Progenitor cell of endocrine pancreas (in vitro differentiated cells): ENCODE results near the gene ZNRF4. TPM values are rescaled to one million over a fixed set of nuclear protein-coding genes. Genes with fewer than 3 reads are reported as not detected.

Experiments
- DNase-seq: peaks from one replicate; pipeline ENCODE4 v3.0.0; 2021; ENCODE audit warnings: low spot score; ENCODE audit not compliant: unreplicated experiment
- H3K27ac Mint-ChIP-seq: 2 replicates; pipeline ENCODE4 v1.8.0; 2021; ENCODE audit warnings: mild to moderate bottlenecking, moderate library complexity, mixed read lengths
- H3K27me3 Mint-ChIP-seq: 2 replicates; pipeline ENCODE4 v1.8.0; 2021; ENCODE audit warnings: mixed read lengths
- H3K36me3 Mint-ChIP-seq: 2 replicates; pipeline ENCODE4 v1.8.0; 2022; ENCODE audit warnings: mixed read lengths; ENCODE audit not compliant: insufficient read depth
- H3K4me1 Mint-ChIP-seq: 2 replicates; pipeline ENCODE4 v1.8.0; 2021; ENCODE audit warnings: low read depth, mixed read lengths
- H3K4me3 Mint-ChIP-seq: 2 replicates; pipeline ENCODE4 v1.8.0; 2021; ENCODE audit warnings: low read depth, mild to moderate bottlenecking, moderate library complexity, mixed read lengths
- H3K9me3 Mint-ChIP-seq: 2 replicates; pipeline ENCODE4 v1.8.0; 2021; ENCODE audit warnings: low read depth, mixed read lengths
- CTCF ChIP-seq: fragments of 200-600 bp; sonication (generic); IDR thresholded peaks from one replicate; pipeline ENCODE4 v1.5.0; 2021; ENCODE audit warnings: antibody characterized with exemption, mild to moderate bottlenecking; ENCODE audit not compliant: unreplicated experiment
- total RNA-seq: library from RNA; stranded (reverse); gene quantifications from 2 replicates; pipeline ENCODE4 v1.2.1, GENCODE V29; 2021

ZNRF4 gene
- total RNA-seq, 1 donor from 2014 or later = not detected

- Mint-ChIP-seq H3K4me3 (no peak overlapping the region), H3K36me3 (peaks cover 1% of the 10 kb centered on the region), H3K27ac (no peak overlapping the region), H3K9me3 (peaks cover 4% of the 10 kb centered on the region), H3K4me1 (peaks cover 12% of the 10 kb centered on the region), H3K27me3 (peaks cover 22% of the 10 kb centered on the region)
- TF ChIP-seq CTCF = no peak
- DNase-seq = no peak
Measured at GRCh38 chr19:5430237-5430636, 25.0 kb upstream of the ZNRF4 start.

DNA sequence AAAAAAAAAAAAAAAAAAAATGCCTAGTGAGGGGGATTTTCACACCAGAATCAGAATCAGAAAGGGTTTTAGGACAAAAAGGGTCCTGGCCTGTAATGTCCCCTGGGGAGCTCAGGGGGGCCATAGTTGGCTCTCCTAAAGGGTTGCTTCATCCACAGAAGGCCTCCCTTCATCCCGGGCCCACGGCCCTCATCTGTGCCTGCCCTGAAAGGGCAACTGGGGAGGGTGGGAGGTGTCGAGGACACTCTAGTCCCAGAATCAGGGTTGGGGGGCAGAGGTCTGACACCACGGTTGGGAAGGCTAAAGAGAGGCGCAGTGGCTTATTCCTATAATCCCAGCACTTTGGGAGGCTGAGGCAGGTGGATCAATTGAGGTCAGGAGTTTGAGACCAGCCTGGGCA, 22.5 kb upstream of the ZNRF4 start:
- no peak for DNase-seq

GRCh38 chr19:5434351-5434917, 20.8 kb upstream of the ZNRF4 start:
- H3K36me3 Mint-ChIP-seq = peaks cover 1% of the 10 kb centered on the region
- H3K27ac Mint-ChIP-seq = no peak overlapping the region
- peaks cover 4% of the 10 kb centered on the region for H3K9me3 Mint-ChIP-seq
- no peak for TF ChIP-seq CTCF
- peaks cover 29% of the 10 kb centered on the region for H3K27me3 Mint-ChIP-seq
- H3K4me3 Mint-ChIP-seq = peak overlapping the region; percentile 41
- H3K4me1 Mint-ChIP-seq = peaks cover 2% of the 10 kb centered on the region
- DNase-seq = no peak

More for the DNA sequence above, 22.5 kb upstream of the ZNRF4 start:
- H3K4me3 Mint-ChIP-seq = no peak overlapping the region
- H3K36me3 Mint-ChIP-seq = peaks cover 1% of the 10 kb centered on the region
- H3K27me3 Mint-ChIP-seq = peaks cover 29% of the 10 kb centered on the region
- no peak overlapping the region for H3K27ac Mint-ChIP-seq
- no peak for TF ChIP-seq CTCF
- peaks cover 4% of the 10 kb centered on the region for H3K9me3 Mint-ChIP-seq
- H3K4me1 Mint-ChIP-seq = peaks cover 2% of the 10 kb centered on the region

- Mint-ChIP-seq H3K27ac (no peak overlapping the region), H3K4me3 (peak overlapping the region; percentile 59), H3K27me3 (peaks cover 29% of the 10 kb centered on the region), H3K9me3 (peaks cover 4% of the 10 kb centered on the region), H3K4me1 (peaks cover 2% of the 10 kb centered on the region), H3K36me3 (peaks cover 1% of the 10 kb centered on the region)
- TF ChIP-seq CTCF = no peak
- no peak for DNase-seq
Measured at GRCh38 chr19:5434970-5435641, 20.1 kb upstream of the ZNRF4 start.

DNA sequence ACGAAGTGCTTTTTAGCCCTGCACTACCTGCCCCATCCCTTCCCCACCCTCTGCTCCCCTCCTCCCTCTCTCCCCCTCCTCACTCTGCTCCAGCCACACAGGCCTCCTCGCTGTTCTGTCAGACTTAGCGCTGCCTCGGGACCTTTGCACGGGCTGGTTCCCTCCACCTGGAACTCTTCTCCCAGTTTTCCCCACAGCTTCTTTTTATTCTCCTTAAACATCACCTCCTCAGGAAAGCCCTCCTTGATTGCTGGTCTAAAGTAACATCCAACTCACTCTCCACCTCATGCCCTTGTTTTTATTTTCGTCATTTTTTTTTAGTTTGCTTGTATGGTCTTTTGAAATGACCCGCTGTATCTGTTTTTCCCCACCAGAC, 19.6 kb upstream of the ZNRF4 start:
- Mint-ChIP-seq H3K4me1 (peaks cover 2% of the 10 kb centered on the region), H3K27ac (peak overlapping the region; percentile 81), H3K36me3 (peaks cover 1% of the 10 kb centered on the region), H3K4me3 (peak overlapping the region; percentile 59), H3K9me3 (peaks cover 4% of the 10 kb centered on the region), H3K27me3 (peaks cover 30% of the 10 kb centered on the region)
- TF ChIP-seq CTCF = no peak
- no peak for DNase-seq
